B cell (primary cell): ENCODE measurements around the gene TLDC2. TPM values are rescaled to one million over a fixed set of nuclear protein-coding genes. Genes with fewer than 3 reads are reported as not detected.
A peak's percentile ranks its signal among the peaks of the same experiment; 100 is the strongest.

Experiments used
- ATAC-seq: fragments of 200-7000 bp; cut with Tn5 transposase; one replicate; pipeline ENCODE4 v1.10.0; 2021; ENCODE audit warnings: low read depth, mild to moderate bottlenecking, moderate number of reproducible peaks, moderate library complexity
- CTCF ChIA-PET: fragments of 350-600 bp; sonication (Branson Sonifier 250); formaldehyde crosslinking; loops from one replicate; lab custom pipeline; 2021; ENCODE audit warnings: antibody characterized with exemption, inconsistent platforms; lab: Charles Lee
- POLR2A ChIA-PET: fragments of 350-600 bp; sonication (Branson Sonifier 250); formaldehyde crosslinking; loops from one replicate; lab custom pipeline; 2021; ENCODE audit warnings: antibody characterized with exemption; lab: Charles Lee
- DNase-seq: peaks from one replicate; pipeline ENCODE4 v3.0.0; 2013
- H2AFZ ChIP-seq: 2 replicates; pipeline ENCODE4 v1.6.1; 2012; ENCODE audit warnings: mild to moderate bottlenecking, low read depth, low read length; ENCODE audit not compliant: insufficient read depth, poor library complexity, severe bottlenecking
- H3K27ac ChIP-seq, 2 donors: 1 replicate in 1 of 2; 2 replicates in 1 of 2; pipeline ENCODE4 v1.5.1; 2012 to 2013; ENCODE audit warnings: low read length in 2 of 2, mild to moderate bottlenecking in 2 of 2, moderate library complexity in 1 of 2
- H3K27me3 ChIP-seq, 4 experiments: fragments of 200-600 bp in 1 of 4; sonication (generic) in 1 of 4; replicated peaks in 1 of 4; 1 replicate in 2 of 4; 2 replicates in 2 of 4; pipeline versions ENCODE4 v1.6.1 to v1.7.0; 2013 to 2016; ENCODE audit warnings: low read length in 3 of 4, mild to moderate bottlenecking in 2 of 4, mixed read lengths in 1 of 4, moderate library complexity in 1 of 4; ENCODE audit not compliant: insufficient read depth in 4 of 4, control insufficient read depth in 3 of 4; ENCODE audit errors: control extremely low read depth in 1 of 4
- H3K36me3 ChIP-seq, 2 experiments: replicated peaks in 1 of 2; 1 replicate in 1 of 2; 2 replicates in 1 of 2; pipeline versions ENCODE4 v1.6.1 to v1.7.1; 2013; ENCODE audit warnings: low read length in 1 of 2; ENCODE audit not compliant: insufficient read depth in 2 of 2, control insufficient read depth in 1 of 2; ENCODE audit errors: control extremely low read depth in 1 of 2, extremely low read depth in 1 of 2
- H3K4me1 ChIP-seq, 2 donors: fragments of 200-600 bp in 1 of 2; sonication (generic) in 1 of 2; 1 replicate in 1 of 2; 2 replicates in 1 of 2; pipeline versions ENCODE4 v1.5.1 to v1.6.1; 2013 to 2017; ENCODE audit warnings: low read length in 2 of 2; ENCODE audit not compliant: control insufficient read depth in 2 of 2, insufficient read depth in 2 of 2
- H3K4me2 ChIP-seq: replicated peaks from 2 replicates; pipeline ENCODE3; 2012; ENCODE audit warnings: mild to moderate bottlenecking, low read depth, low read length; ENCODE audit not compliant: poor library complexity, severe bottlenecking
- H3K4me3 ChIP-seq, 5 experiments: fragments of 200-600 bp in 1 of 5; sonication (generic) in 1 of 5; 1 replicate in 3 of 5; 2 replicates in 2 of 5; pipeline versions ENCODE4 v1.5.1 to v1.7.0; 2011 to 2016; ENCODE audit warnings: low read length in 4 of 5, mild to moderate bottlenecking in 4 of 5, low read depth in 2 of 5, control low read depth in 1 of 5, moderate library complexity in 1 of 5; ENCODE audit not compliant: insufficient read depth in 1 of 5; ENCODE audit errors: control extremely low read depth in 1 of 5, extremely low read depth in 1 of 5
- H3K79me2 ChIP-seq: fragments of 200-600 bp; sonication (generic); one replicate; pipeline ENCODE4 v1.6.0; 2016; ENCODE audit warnings: low read length; ENCODE audit not compliant: control insufficient read depth, insufficient read depth
- H3K9ac ChIP-seq: fragments of 200-600 bp; sonication (generic); 2 replicates; pipeline ENCODE4 v1.6.1; 2017; ENCODE audit warnings: mild to moderate bottlenecking, low read length, moderate library complexity
- H3K9me3 ChIP-seq, 3 donors: one replicate each; pipeline versions ENCODE4 v1.6.1 to v1.7.1; 2013; ENCODE audit warnings: low read length in 2 of 3; ENCODE audit not compliant: control insufficient read depth in 2 of 3, insufficient read depth in 1 of 3; ENCODE audit errors: control extremely low read depth in 1 of 3
- H4K20me1 ChIP-seq: 2 replicates; pipeline ENCODE4 v1.6.0; 2012; ENCODE audit warnings: mild to moderate bottlenecking, low read length; ENCODE audit not compliant: insufficient read depth, control insufficient read depth, poor library complexity, severe bottlenecking
- H3K27ac Mint-ChIP-seq: one replicate; pipeline ENCODE4 v1.8.0; 2021; ENCODE audit warnings: mixed read lengths
- H3K27me3 Mint-ChIP-seq: one replicate; pipeline ENCODE4 v1.8.0; 2021; ENCODE audit warnings: mixed read lengths
- H3K4me1 Mint-ChIP-seq: one replicate; pipeline ENCODE4 v1.8.0; 2021; ENCODE audit warnings: mixed read lengths
- H3K4me3 Mint-ChIP-seq: one replicate; pipeline ENCODE4 v1.8.0; 2021; ENCODE audit warnings: mixed read lengths
- H3K9me3 Mint-ChIP-seq: one replicate; pipeline ENCODE4 v1.8.0; 2022; ENCODE audit warnings: mixed read lengths; ENCODE audit not compliant: insufficient read depth
- EZH2 ChIP-seq: IDR thresholded peaks from 2 replicates; pipeline ENCODE4 v1.6.1; 2012; ENCODE audit warnings: borderline replicate concordance, low read depth, mild to moderate bottlenecking, moderate library complexity, low read length; ENCODE audit not compliant: insufficient read depth, poor library complexity, severe bottlenecking
- WGBS: methylation state at CpG from one replicate; pipeline ENCODE4 v1.1.5; 2013; ENCODE audit warnings: missing lambda C conversion rate; ENCODE audit not compliant: insufficient coverage; 5-methylcytosine and 5-hydroxymethylcytosine counted together
- intact Hi-C: fragments of 100-400 bp; cut with micrococcal nuclease; formaldehyde crosslinking; loops from one replicate; pipeline ENCODE4 v1.10.0; 2022
- polyA plus RNA-seq: library from polyadenylated mRNA; depleted of rRNA; stranded (reverse); fragments of >200 nt; gene quantifications from 2 replicates; pipeline ENCODE4 v1.2.3, GENCODE V29; 2012
- total RNA-seq, 2 donors: library from RNA; stranded (reverse); fragments of 120-200 nt in 1 of 2; gene quantifications; 1 replicate in 1 of 2; 2 replicates in 1 of 2; pipeline versions ENCODE4 v1.2.3 to v1.2.4, GENCODE V29; 2013 to 2022
- TF ChIP-seq, protein P1 (sequence below): fragments of 200-600 bp; IDR thresholded peaks from one replicate; pipeline ENCODE4 v1.8.0; 2022; ENCODE audit warnings: antibody characterized with exemption, mild to moderate bottlenecking

TLDC2 gene
- total and polyA plus RNA-seq, 2 donors (not counting 1 experiment from before 2014, with no cell fraction given): 0.13 TPM; not detected in 1

DNA sequence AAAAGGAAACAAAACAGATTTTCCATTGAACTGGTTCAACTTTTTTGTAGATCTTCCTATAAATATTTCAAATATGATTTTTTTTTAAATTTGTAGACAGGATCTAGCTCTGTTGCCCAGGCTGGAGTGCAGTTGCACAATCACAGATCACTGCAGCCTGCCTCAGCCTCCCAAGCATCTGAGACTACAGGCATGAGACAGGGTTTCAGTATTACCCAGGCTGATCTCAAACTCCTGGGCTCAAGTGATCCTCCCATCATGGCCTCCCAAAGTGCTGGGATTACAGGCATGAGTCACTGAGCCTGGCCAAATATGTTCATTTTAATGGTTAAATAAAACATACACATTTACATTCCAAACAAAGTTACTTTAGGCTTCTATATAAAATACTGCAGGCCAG, 42.0 kb downstream of the TLDC2 start:
- POLR2A ChIA-PET: no interaction called here
- Histone ChIP-seq H3K27me3 (no peaks in the 10 kb centered on the region), H3K36me3 (peaks cover 7 to 20% of the 10 kb centered on the region in 2 experiments), H4K20me1 (no peaks in the 10 kb centered on the region), H3K9ac (no peak overlapping the region), H3K9me3 (no peaks in the 10 kb centered on the region), H3K4me1 (no peaks in the 10 kb centered on the region), H3K27ac (no peak overlapping the region), H2AFZ (no peak overlapping the region), H3K4me2 (no peak overlapping the region), H3K4me3 (no peak overlapping the region), H3K79me2 (no peaks in the 10 kb centered on the region)
- CTCF ChIA-PET: interaction anchor here (0.7 to 3.9 kb wide), 5 partner anchors 10 to 923 kb away, joined by 3 to 23 read pairs (median 10); no protein-coding TSS in a partner anchor
- no peak for TF ChIP-seq EZH2
- TF ChIP-seq, protein P1, sequence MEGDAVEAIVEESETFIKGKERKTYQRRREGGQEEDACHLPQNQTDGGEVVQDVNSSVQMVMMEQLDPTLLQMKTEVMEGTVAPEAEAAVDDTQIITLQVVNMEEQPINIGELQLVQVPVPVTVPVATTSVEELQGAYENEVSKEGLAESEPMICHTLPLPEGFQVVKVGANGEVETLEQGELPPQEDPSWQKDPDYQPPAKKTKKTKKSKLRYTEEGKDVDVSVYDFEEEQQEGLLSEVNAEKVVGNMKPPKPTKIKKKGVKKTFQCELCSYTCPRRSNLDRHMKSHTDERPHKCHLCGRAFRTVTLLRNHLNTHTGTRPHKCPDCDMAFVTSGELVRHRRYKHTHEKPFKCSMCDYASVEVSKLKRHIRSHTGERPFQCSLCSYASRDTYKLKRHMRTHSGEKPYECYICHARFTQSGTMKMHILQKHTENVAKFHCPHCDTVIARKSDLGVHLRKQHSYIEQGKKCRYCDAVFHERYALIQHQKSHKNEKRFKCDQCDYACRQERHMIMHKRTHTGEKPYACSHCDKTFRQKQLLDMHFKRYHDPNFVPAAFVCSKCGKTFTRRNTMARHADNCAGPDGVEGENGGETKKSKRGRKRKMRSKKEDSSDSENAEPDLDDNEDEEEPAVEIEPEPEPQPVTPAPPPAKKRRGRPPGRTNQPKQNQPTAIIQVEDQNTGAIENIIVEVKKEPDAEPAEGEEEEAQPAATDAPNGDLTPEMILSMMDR: no peak
- H3K9me3 Mint-ChIP-seq: no peaks in the 10 kb centered on the region
- intact Hi-C loops: no loop called here
- no peak for DNase-seq
- no peak overlapping the region for H3K4me3 Mint-ChIP-seq
- H3K27ac Mint-ChIP-seq: no peak overlapping the region
- peaks cover 1% of the 10 kb centered on the region for H3K4me1 Mint-ChIP-seq
- no peaks in the 10 kb centered on the region for H3K27me3 Mint-ChIP-seq
- ATAC-seq: no peak

GRCh38 chr20:36919715-36920333, 43.9 kb downstream of the TLDC2 start:
- no peaks in the 10 kb centered on the region for H4K20me1 ChIP-seq

More at GRCh38 chr20:36919715-36920333, 43.9 kb downstream of the TLDC2 start:
- no peaks in the 10 kb centered on the region for H3K9me3 Mint-ChIP-seq
- no peak overlapping the region for H3K27ac Mint-ChIP-seq
- peaks cover 1% of the 10 kb centered on the region for H3K4me1 Mint-ChIP-seq
- H3K27ac ChIP-seq: no peak overlapping the region
- no peak overlapping the region for H3K9ac ChIP-seq
- ATAC-seq (no peak), DNase-seq (peak; percentile 69)
- no peak overlapping the region for H2AFZ ChIP-seq
- ChIA-PET POLR2A (interaction anchor here (0.6 kb wide), 1 partner anchor 168 kb away, joined by 4 read pairs; no protein-coding TSS in a partner anchor), CTCF (interaction anchor here (0.7 to 3.9 kb wide), 17 partner anchors 10 to 717 kb away, joined by 3 to 23 read pairs (median 3); partner anchors contain the start of gene SLA2)
- H3K9me3 ChIP-seq: no peaks in the 10 kb centered on the region
- H3K4me3 Mint-ChIP-seq: no peak overlapping the region
- no peaks in the 10 kb centered on the region for H3K79me2 ChIP-seq
- TF ChIP-seq, protein P1: peak; percentile 96
- no peak for TF ChIP-seq EZH2
- no peak overlapping the region for H3K4me2 ChIP-seq
- no peaks in the 10 kb centered on the region for H3K4me1 ChIP-seq
- H3K27me3 ChIP-seq: no peaks in the 10 kb centered on the region
- peaks cover 7 to 24% of the 10 kb centered on the region in 2 experiments for H3K36me3 ChIP-seq
- 0% methylated on average over 1 of the region's 2 CpGs for WGBS
- intact Hi-C loops: no loop called here
- no peak overlapping the region for H3K4me3 ChIP-seq
- H3K27me3 Mint-ChIP-seq: no peaks in the 10 kb centered on the region
